Measurements from ENCODE around the gene LIPC. TPM values are rescaled to one million over a fixed set of nuclear protein-coding genes. Genes with fewer than 3 reads are reported as not detected.

The LIPC gene
- total and polyA plus RNA-seq, 2 of the 4 experiments (the other 2 are of a cell fraction): 0.07 TPM; not detected in 1

DNA sequence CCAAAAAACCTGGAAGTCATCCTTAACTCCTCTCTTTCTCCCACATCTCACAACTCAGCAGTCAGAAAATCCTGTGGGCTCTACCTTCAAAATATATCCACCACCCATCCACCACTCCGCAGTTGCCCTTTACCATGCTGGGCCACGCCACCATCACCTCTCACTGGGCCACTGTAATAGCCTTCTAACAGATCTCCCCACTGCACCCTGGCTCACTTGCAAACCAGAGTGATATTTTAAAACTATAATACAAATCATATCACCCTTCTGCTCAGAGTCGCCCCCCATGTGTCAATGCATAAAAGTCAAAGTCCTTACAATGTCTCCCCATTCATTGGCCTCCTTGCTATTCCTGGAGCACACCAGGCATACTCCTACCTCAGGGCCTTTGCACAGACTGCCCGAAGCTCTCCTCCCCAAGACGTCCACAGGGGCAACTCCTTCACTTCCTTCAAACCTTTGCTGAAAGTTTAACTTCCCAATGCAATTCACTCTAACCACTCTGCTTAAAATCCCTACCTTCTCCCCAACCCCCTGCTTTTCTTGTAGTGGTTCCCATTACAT is 1.5 kb upstream of the LIPC start:
- H3K9ac ChIP-seq (ENCODE audit: low read depth, low read length): no peak overlapping the region
- no peak overlapping the region for H3K56ac ChIP-seq (ENCODE audit: extremely low read depth, insufficient read depth, low read length)
- WGBS, 2 experiments (ENCODE audit: extremely low coverage in 2 of 2, insufficient read length in 1 of 2): 93% methylated on average over 4 of the region's 5 CpGs; no CpG with 5 or more reads in 1 of the 2 experiments
- BruUV-seq (replicated peaks): no TSS peak
- DNase-seq (no peak), ATAC-seq (ENCODE audit: low read depth) (no peak)
- no peaks in the 10 kb centered on the region for H3K36me3 ChIP-seq (ENCODE audit: control insufficient read depth, insufficient read depth, low read length)
- no peak overlapping the region for H2AK9ac ChIP-seq (replicated peaks; ENCODE audit: low read depth, low read length, poor library complexity)
- H4K91ac ChIP-seq (ENCODE audit: insufficient read depth, low read depth, low read length): no peak overlapping the region
- H3K18ac ChIP-seq (ENCODE audit: low read depth, low read length): no peak overlapping the region
- H3K4ac ChIP-seq (ENCODE audit: low read depth, low read length): no peak overlapping the region
- H2AK5ac ChIP-seq (ENCODE audit: low read depth, low read length): no peak overlapping the region
- no peak overlapping the region for H3K23ac ChIP-seq (ENCODE audit: low read depth, low read length)
- no peak overlapping the region for H3K4me3 ChIP-seq (ENCODE audit: insufficient read depth, low read depth, low read length)
- no peak overlapping the region for H2BK120ac ChIP-seq (ENCODE audit: low read depth, low read length)
- H2BK15ac ChIP-seq (ENCODE audit: low read depth, low read length): no peak overlapping the region
- no peaks in the 10 kb centered on the region for H3K9me3 ChIP-seq (ENCODE audit: control insufficient read depth, insufficient read depth, low read length)
- CTCF ChIA-PET: no interaction called here
- H4K5ac ChIP-seq (ENCODE audit: low read depth, low read length): no peak overlapping the region
- H4K8ac ChIP-seq (ENCODE audit: low read depth in 2 of 2, low read length in 2 of 2): no peak overlapping the region
- no peak overlapping the region for H3K27ac ChIP-seq (ENCODE audit: insufficient read depth, low read length)
- no peak for TF ChIP-seq NFE2L2 (IDR thresholded peaks at IDR 0.05; ENCODE audit: low read depth, low read length)
- TF ChIP-seq POLR2A (IDR thresholded peaks at IDR 0.05; ENCODE audit: low read depth, low read length): no peak
- TF ChIP-seq MXI1 (IDR thresholded peaks at IDR 0.05; ENCODE audit: borderline replicate concordance, low read depth, low read length): no peak
- no peak for TF ChIP-seq CHD1 (IDR thresholded peaks at IDR 0.05; ENCODE audit: low read depth, low read length)
- TF ChIP-seq FOS (IDR thresholded peaks at IDR 0.05; ENCODE audit: low read depth, low read length): no peak
- TF ChIP-seq MAZ (IDR thresholded peaks at IDR 0.05; ENCODE audit: borderline replicate concordance, low read depth, low read length): no peak
- TF ChIP-seq BHLHE40 (IDR thresholded peaks at IDR 0.05; ENCODE audit: low read depth, low read length): no peak
- TF ChIP-seq MAFK (IDR thresholded peaks at IDR 0.05; ENCODE audit: low read depth, low read length): no peak
- TF ChIP-seq, protein P1, sequence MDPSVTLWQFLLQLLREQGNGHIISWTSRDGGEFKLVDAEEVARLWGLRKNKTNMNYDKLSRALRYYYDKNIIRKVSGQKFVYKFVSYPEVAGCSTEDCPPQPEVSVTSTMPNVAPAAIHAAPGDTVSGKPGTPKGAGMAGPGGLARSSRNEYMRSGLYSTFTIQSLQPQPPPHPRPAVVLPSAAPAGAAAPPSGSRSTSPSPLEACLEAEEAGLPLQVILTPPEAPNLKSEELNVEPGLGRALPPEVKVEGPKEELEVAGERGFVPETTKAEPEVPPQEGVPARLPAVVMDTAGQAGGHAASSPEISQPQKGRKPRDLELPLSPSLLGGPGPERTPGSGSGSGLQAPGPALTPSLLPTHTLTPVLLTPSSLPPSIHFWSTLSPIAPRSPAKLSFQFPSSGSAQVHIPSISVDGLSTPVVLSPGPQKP (IDR thresholded peaks at IDR 0.05; ENCODE audit: borderline replicate concordance, low read depth, low read length): no peak
- dilution Hi-C loops (cut with HindIII; ENCODE audit: low sequenced_read_pairs, unreplicated experiment): no loop called here
- intact Hi-C loops (cut with micrococcal nuclease): no loop called here
- no peaks in the 10 kb centered on the region for H3K79me1 ChIP-seq (ENCODE audit: low read depth in 1 of 2, low read length in 2 of 2)
- H4K20me1 ChIP-seq (ENCODE audit: insufficient read depth, low read length): no peaks in the 10 kb centered on the region
- H3K4me1 ChIP-seq (ENCODE audit: control insufficient read depth, insufficient read depth, low read length): peaks cover 6% of the 10 kb centered on the region; the same call in 1 of the 2 replicates
- 0 out of 2 replicates have a peak, but pooled peaks cover 3% of the 10 kb centered on the region for H3K9me1 ChIP-seq (ENCODE audit: insufficient read depth, low read length)
- H3K27me3 ChIP-seq (ENCODE audit: control insufficient read depth, insufficient read depth, low read length): no peaks in the 10 kb centered on the region
- POLR2A ChIA-PET (ENCODE audit: unreplicated experiment): no interaction called here
- no peak overlapping the region for H2AFZ ChIP-seq (replicated peaks; ENCODE audit: low read length, poor library complexity)
- H2BK20ac ChIP-seq (ENCODE audit: low read depth, low read length): no peak overlapping the region
- H2BK5ac ChIP-seq (ENCODE audit: low read depth, low read length, poor library complexity, severe bottlenecking): no peak overlapping the region
- in situ Hi-C loops (cut with MboI; ENCODE audit: low sequenced_read_pairs): no loop called here
- H3K4me2 ChIP-seq (ENCODE audit: low read depth, low read length): no peak overlapping the region
- H3K14ac ChIP-seq (replicated peaks; ENCODE audit: low read depth, low read length): no peak overlapping the region

Measured in IMR-90 (cell line).